Mucosa of gallbladder (tissue), 1 donor: ENCODE results near the gene DNAJC18. TPM values are rescaled to one million over a fixed set of nuclear protein-coding genes. Genes with fewer than 3 reads are reported as not detected.
"Not testable (repeated sequence)": the region's sequence is repeated elsewhere in the genome, so short reads cannot be mapped to it uniquely, and the experiment has no call there.

Experiments
- DNase-seq: peaks from one replicate; pipeline ENCODE4 v3.0.0-alpha.2; 2020; ENCODE audit warnings: low spot score
- total RNA-seq: library from RNA; stranded (reverse); gene quantifications from one replicate; pipeline ENCODE4 v1.2.1, GENCODE V29; 2021
- donor health status: DM: no; HTN: no; CAD: no.

The DNAJC18 gene
- total RNA-seq, 1 donor from 2014 or later = 14.6 TPM

DNA sequence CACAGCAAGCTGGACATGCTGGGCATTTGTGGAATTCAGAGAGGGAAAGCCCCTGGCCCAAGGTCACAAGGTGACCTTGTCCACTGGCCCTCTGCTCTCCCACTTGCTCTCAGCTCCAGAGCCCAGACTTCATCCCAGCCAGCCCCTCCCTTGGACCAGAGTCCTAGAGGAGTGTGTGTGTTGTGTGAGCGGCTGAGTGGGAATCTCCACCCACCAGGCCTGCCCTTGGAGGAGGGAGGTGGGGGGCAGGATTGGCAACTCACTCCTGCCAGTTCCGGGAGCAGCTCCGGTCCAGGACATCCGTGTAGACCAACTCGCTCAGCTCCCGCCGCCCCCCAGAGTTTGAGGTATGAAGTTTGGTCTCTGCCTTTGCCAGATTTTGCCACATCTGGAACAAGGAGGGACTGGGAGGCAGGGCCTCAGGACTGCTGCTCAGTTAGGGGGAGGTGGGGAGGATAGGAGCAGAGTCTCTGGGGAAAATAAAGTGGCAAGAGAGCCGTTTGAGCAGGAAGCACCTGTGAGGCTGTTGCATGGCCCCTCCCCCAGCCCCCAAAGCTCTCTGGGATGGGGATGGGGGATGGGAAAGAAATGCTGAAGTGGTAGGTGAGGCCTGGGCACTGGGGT lies 51.0 kb downstream of the DNAJC18 start:
- peak; percentile 73 for DNase-seq

- DNase-seq = no peak
Measured at GRCh38 chr5:139387611-139388197, 51.6 kb downstream of the DNAJC18 start.

DNA sequence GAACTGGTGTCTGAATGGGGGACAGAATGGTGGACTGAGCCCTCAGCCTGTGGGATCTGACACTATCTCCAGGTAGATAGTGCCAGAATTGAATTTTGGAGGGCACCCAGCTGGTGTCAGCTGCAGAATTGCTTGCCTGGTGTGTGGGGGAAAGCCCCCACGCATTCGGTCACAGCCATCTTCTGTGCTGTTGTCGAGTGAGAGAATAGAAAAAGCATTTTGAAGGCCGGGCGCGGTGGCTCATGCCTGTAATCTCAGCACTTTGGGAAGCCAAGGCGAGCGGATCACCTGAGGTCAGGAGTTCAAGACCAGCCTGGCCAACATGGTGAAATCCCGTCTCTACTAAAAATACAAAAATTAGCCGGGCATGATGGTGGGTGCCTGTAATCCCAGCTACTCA lies 52.4 kb downstream of the DNAJC18 start:
- not testable (repeated sequence) for DNase-seq

GRCh38 chr5:139386050-139386438 lies 53.3 kb downstream of the DNAJC18 start:
- DNase-seq = no peak

GRCh38 chr5:139385061-139386049 lies 54.0 kb downstream of the DNAJC18 start:
- DNase-seq = no peak

- DNase-seq = no peak
Measured at GRCh38 chr5:139384591-139385051, 54.7 kb downstream of the DNAJC18 start.

DNA sequence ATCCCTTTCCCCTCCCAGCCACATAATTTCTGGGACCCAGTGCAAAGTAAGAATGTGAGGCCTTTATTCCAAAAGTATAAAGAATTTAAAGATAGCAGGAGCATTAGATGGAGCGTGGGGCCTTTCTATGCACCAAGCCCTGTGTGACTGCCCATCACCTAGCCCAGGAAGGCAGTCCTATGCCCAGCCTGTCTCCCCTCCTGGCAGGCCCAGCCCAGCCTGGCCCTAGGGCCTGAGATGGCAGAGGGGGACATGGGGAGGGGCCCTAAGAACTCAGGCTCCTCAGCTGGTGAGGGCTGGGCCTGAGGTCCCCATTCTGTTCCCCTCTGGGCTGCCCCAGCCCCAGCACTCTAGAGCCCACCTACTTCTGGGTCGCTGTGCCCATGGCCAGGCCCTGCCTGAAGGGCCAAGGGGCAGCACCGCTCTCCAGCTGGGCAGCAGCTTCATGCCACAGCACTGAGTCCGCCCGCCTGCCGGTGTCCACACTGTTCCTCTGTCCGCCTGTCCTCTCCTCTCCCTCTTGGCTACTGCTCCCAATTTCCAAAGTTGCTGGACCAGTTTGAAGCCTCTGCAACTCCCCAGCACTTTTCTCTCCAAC lies 55.2 kb downstream of the DNAJC18 start:
- DNase-seq = no peak

- peak; percentile 77 for DNase-seq
Measured at GRCh38 chr5:139383275-139383992, 55.9 kb downstream of the DNAJC18 start, which contains the start of gene SLC23A1. SLC23A1 (minus strand) TSS chr5:139383297; CDS start chr5:139383253, 44 bp downstream.

GRCh38 chr5:139382807-139383206 lies 56.5 kb downstream of the DNAJC18 start:
- DNase-seq = no peak

- DNase-seq = no peak
Measured at GRCh38 chr5:139381837-139382761, 57.2 kb downstream of the DNAJC18 start.

GRCh38 chr5:139379626-139380449 lies 59.5 kb downstream of the DNAJC18 start:
- DNase-seq = no peak

GRCh38 chr5:139378941-139379361 lies 60.4 kb downstream of the DNAJC18 start:
- no peak for DNase-seq

- DNase-seq = no peak
Measured at GRCh38 chr5:139378101-139378825, 61.1 kb downstream of the DNAJC18 start.

DNA sequence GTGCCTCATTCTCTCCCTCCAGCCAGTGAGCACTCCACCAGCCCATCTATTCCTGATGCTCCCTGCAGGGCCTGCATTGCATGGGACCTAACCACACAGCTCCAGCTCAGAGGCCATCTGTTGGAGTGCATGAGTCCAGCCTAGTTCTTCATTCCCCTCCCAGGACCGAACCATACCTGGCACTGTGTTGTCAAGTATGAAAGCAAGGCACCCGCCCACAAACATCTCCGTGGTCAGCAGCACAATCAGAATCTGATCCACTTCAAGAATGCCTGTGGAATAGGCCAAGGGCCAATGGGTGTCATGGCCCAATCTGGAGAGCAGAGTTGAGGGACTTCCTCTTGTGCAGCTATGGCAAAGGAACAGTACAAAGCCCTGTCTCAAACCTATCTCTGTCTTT lies 62.1 kb downstream of the DNAJC18 start:
- no peak for DNase-seq

DNA sequence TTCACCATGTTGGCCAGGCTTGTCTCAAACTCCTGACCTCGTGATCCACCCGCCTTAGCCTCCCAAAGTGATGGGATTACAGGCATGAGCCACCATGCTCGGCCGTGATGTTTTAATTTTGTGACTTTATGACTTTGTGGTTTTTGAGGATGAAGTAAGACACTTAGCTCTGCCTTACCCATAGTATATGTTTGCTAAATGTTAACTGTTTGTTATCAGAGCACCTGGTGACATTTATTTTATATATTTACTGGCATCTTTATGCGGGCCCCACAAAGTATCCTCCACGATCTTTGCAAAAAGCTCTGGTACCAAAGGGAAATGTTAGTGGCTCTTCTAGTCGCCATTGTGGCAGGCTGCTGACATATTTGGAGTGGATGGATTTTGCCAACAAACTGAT lies 63.0 kb downstream of the DNAJC18 start:
- DNase-seq = no peak

DNA sequence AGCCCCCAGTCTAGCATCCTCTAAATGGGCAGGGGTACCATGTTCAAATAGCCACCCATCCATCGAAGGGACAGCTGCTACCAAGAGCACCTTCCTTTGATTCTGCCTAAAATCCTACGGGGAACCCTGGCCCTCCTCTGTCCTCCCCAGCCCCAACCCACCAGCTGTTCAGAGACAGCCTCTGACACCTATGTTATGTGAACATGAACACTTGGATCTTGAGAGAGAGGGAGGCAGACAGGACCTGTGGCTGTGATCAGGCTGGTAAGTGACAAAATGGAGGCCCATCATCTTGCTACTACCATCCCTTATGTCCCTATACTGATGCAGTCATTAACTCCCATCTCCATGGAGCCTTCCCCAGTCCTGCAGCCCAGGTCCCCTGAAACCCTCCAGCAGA lies 64.4 kb downstream of the DNAJC18 start:
- no peak for DNase-seq

- no peak for DNase-seq
Measured at GRCh38 chr5:139371482-139372435, 67.6 kb downstream of the DNAJC18 start.
